K562 (cell line): Measurements from ENCODE around the gene MRO. TPM values are rescaled to one million over a fixed set of nuclear protein-coding genes. Genes with fewer than 3 reads are reported as not detected.

ENCODE experiments used
- ATAC-seq: fragments of 200-7000 bp; cut with Tn5 transposase; 3 replicates; pipeline ENCODE4 v1.9.1; 2020; ENCODE audit warnings: moderate library complexity
- BruUV-seq: library from RNA; stranded (reverse); fragments of 400-500 nt; replicated peaks from 2 replicates; lab custom pipeline; 2021; lab: Mats Ljungman, UMichigan
- CTCF ChIA-PET: fragments of 300-600 bp; formaldehyde crosslinking; extraction: SDS; loops from one replicate; lab custom pipeline; 2021; ENCODE audit warnings: low intra/inter-chr PET ratio; lab: Yijun Ruan, JAX
- POLR2A ChIA-PET: fragments of 300-600, 350-650 bp; sonication (Branson Sonifier 250); formaldehyde crosslinking; extraction: SDS; loops from one replicate; lab custom pipeline; 2021; ENCODE audit warnings: antibody characterized with exemption, inconsistent platforms; lab: Yijun Ruan, JAX
- DNase-seq, 4 experiments: peaks; one replicate each; pipeline versions ENCODE4 v3.0.0 to v3.0.0-alpha.2; 2011 to 2018; ENCODE audit warnings: low spot score in 3 of 4, mixed read lengths in 3 of 4; ENCODE audit errors: extremely low read depth in 1 of 4
- FAIRE-seq: peaks from 2 replicates; lab custom pipeline; 2011; peaks lifted over from hg19 to GRCh38; lab: Jason Lieb, UNC
- H2AFZ ChIP-seq: 2 replicates; pipeline ENCODE4 v1.6.0; 2011; ENCODE audit warnings: low read depth, low read length, control low read depth, inconsistent platforms
- H3K27ac ChIP-seq: fragments of 200-600 bp; 3 replicates; pipeline ENCODE4 v1.8.0; 2011; ENCODE audit warnings: low read depth, mild to moderate bottlenecking, control low read depth, inconsistent platforms, low read length, moderate library complexity, mixed read lengths; ENCODE audit errors: extremely low read depth
- H3K27me3 ChIP-seq, 2 experiments: fragments of 300-600 bp in 1 of 2; 2 replicates in 1 of 2; 3 replicates in 1 of 2; pipeline versions ENCODE4 v1.6.0 to v1.8.0; 2011; ENCODE audit warnings: inconsistent platforms in 2 of 2, low read length in 2 of 2, mild to moderate bottlenecking in 1 of 2, mixed read lengths in 1 of 2, moderate library complexity in 1 of 2; ENCODE audit not compliant: control insufficient read depth in 2 of 2, insufficient read depth in 2 of 2
- H3K36me3 ChIP-seq: fragments of 300-600 bp; 3 replicates; pipeline ENCODE4 v1.8.0; 2011; ENCODE audit warnings: mild to moderate bottlenecking, low read length, inconsistent platforms; ENCODE audit not compliant: control insufficient read depth, insufficient read depth
- H3K4me1 ChIP-seq, 2 experiments: fragments of 200-600 bp in 1 of 2; replicated peaks in 1 of 2; 2 replicates in 1 of 2; 3 replicates in 1 of 2; pipeline versions ENCODE4 v1.5.1 to v1.8.0; 2011; ENCODE audit warnings: inconsistent platforms in 2 of 2, low read length in 2 of 2, mild to moderate bottlenecking in 1 of 2, mixed read lengths in 1 of 2, moderate library complexity in 1 of 2; ENCODE audit not compliant: control insufficient read depth in 2 of 2, insufficient read depth in 2 of 2
- H3K4me2 ChIP-seq: 2 replicates; pipeline ENCODE4 v1.6.1; 2011; ENCODE audit warnings: low read length, control low read depth, inconsistent platforms, mixed read lengths; ENCODE audit not compliant: insufficient read depth
- H3K4me3 ChIP-seq: fragments of 200-600 bp; sonication (generic), shearing (Covaris generic); 2 replicates; pipeline ENCODE4 v1.5.1; 2016; ENCODE audit warnings: control low read depth, inconsistent platforms
- H3K79me2 ChIP-seq: fragments of 200-600 bp; 3 replicates; pipeline ENCODE4 v1.8.0; 2011; ENCODE audit warnings: low read length, inconsistent platforms; ENCODE audit not compliant: control insufficient read depth, insufficient read depth
- H3K9ac ChIP-seq, 2 experiments: 2 replicates each; pipeline versions ENCODE4 v1.6.0 to v1.6.1; 2011; ENCODE audit warnings: low read depth in 2 of 2, low read length in 2 of 2, control low read depth in 1 of 2, inconsistent platforms in 1 of 2, mild to moderate bottlenecking in 1 of 2, mixed read lengths in 1 of 2; ENCODE audit not compliant: insufficient read depth in 1 of 2
- H3K9me1 ChIP-seq: one replicate; pipeline ENCODE4 v1.6.0; 2011; ENCODE audit warnings: inconsistent platforms, mild to moderate bottlenecking, low read length, moderate library complexity; ENCODE audit not compliant: control insufficient read depth, insufficient read depth
- H3K9me3 ChIP-seq: replicated peaks from 2 replicates; pipeline ENCODE4 v1.5.1; 2011; ENCODE audit warnings: low read depth, low read length, inconsistent platforms; ENCODE audit not compliant: control insufficient read depth, insufficient read depth
- H4K20me1 ChIP-seq: replicated peaks from 2 replicates; pipeline ENCODE4 v1.6.1; 2011; ENCODE audit warnings: low read length, inconsistent platforms, mixed read lengths; ENCODE audit not compliant: control insufficient read depth, insufficient read depth
- BDP1 ChIP-seq: IDR thresholded peaks from 3 replicates; pipeline ENCODE4 v1.6.1; 2011; ENCODE audit not compliant: insufficient read length, insufficient read depth
- BRF1 ChIP-seq: IDR thresholded peaks from 3 replicates; pipeline ENCODE4 v1.6.1; 2011; ENCODE audit warnings: borderline replicate concordance, mild to moderate bottlenecking; ENCODE audit not compliant: insufficient read length; ENCODE audit errors: extremely low read depth
- ELF2 ChIP-seq: fragments of 250-450 bp; sonication (Bioruptor Pico); IDR thresholded peaks from 2 replicates; pipeline ENCODE4 v1.5.0; 2021; ENCODE audit warnings: mild to moderate bottlenecking
- ETV1 ChIP-seq: fragments of 450-650 bp; conservative IDR thresholded peaks from 2 replicates; pipeline ENCODE4 v1.6.1; 2016; ENCODE audit warnings: missing genetic modification characterization, control low read depth, low read depth, missing compliant biosample characterization
- FOXA1 ChIP-seq: fragments of 450-650 bp; IDR thresholded peaks from 2 replicates; pipeline ENCODE4 v1.6.1; 2016; ENCODE audit warnings: mild to moderate bottlenecking, borderline replicate concordance
- IRF2 ChIP-seq: sonication (generic); formaldehyde crosslinking; IDR thresholded peaks from 2 replicates; pipeline ENCODE4 v1.8.1; 2022; ENCODE audit warnings: mild to moderate bottlenecking, missing genetic modification reagents
- MITF ChIP-seq: IDR thresholded peaks from 2 replicates; pipeline ENCODE4 v1.6.1; 2014; ENCODE audit warnings: antibody characterized with exemption
- NFE2L1 ChIP-seq: fragments of 450-650 bp; IDR thresholded peaks from 2 replicates; pipeline ENCODE4 v1.6.1; 2016; ENCODE audit warnings: missing genetic modification characterization, low read depth, mild to moderate bottlenecking, missing compliant biosample characterization, moderate library complexity, borderline replicate concordance
- RBM22 ChIP-seq: fragments of 200-400 bp; formaldehyde crosslinking; IDR thresholded peaks from 2 replicates; pipeline ENCODE4 v1.6.1; 2018; ENCODE audit warnings: low read length, low read depth; ENCODE audit not compliant: poor library complexity, severe bottlenecking
- TSHZ1 ChIP-seq: fragments of 250-450 bp; sonication (Bioruptor Pico); IDR thresholded peaks from 2 replicates; pipeline ENCODE4 v1.4.0; 2020; ENCODE audit warnings: mild to moderate bottlenecking, moderate library complexity
- ZFP30 ChIP-seq: fragments of 250-450 bp; sonication (Bioruptor Pico); IDR thresholded peaks from 2 replicates; pipeline ENCODE4 v1.8.0; 2022; ENCODE audit warnings: moderate library complexity, mild to moderate bottlenecking, inconsistent platforms, borderline replicate concordance
- ZNF175 ChIP-seq: fragments of 200-800 bp; sonication (Bioruptor generic); IDR thresholded peaks from 2 replicates; pipeline ENCODE4 v1.6.1; 2016; ENCODE audit warnings: low read depth, mild to moderate bottlenecking, missing genetic modification characterization, missing compliant biosample characterization
- ZNF197 ChIP-seq: fragments of 200-800 bp; sonication (Bioruptor generic); IDR thresholded peaks from 2 replicates; pipeline ENCODE4 v1.6.1; 2016; ENCODE audit warnings: low read depth, missing genetic modification characterization, missing compliant biosample characterization
- ZNF280B ChIP-seq: fragments of 250-450 bp; sonication (Bioruptor Pico); IDR thresholded peaks from 2 replicates; pipeline ENCODE4 v1.5.1; 2021; ENCODE audit warnings: mild to moderate bottlenecking
- ZNF586 ChIP-seq: fragments of 450-650 bp; formaldehyde crosslinking; conservative IDR thresholded peaks from 2 replicates; pipeline ENCODE4 v1.4.0; 2020; ENCODE audit warnings: mild to moderate bottlenecking, moderate library complexity
- WGBS: fragments of 100-300 bp; shearing (Covaris generic); methylation state at CpG from one replicate; pipeline ENCODE4 v1.1.6; 2016; ENCODE audit warnings: low coverage, mixed read lengths; ENCODE audit not compliant: insufficient coverage; ENCODE audit errors: missing lambda C conversion rate; 5-methylcytosine and 5-hydroxymethylcytosine counted together
- in situ Hi-C: fragments of 300-500 bp; cut with MboI; formaldehyde crosslinking; loops from 4 replicates; pipeline ENCODE4 v1.15.0; 2018; ENCODE audit warnings: inconsistent platforms, mixed read lengths
- intact Hi-C: fragments of 100-400 bp; cut with micrococcal nuclease; formaldehyde crosslinking; loops from 2 replicates; pipeline ENCODE4 v1.14.2; 2022
- polyA plus RNA-seq, 8 experiments: library from polyadenylated mRNA; depleted of rRNA in 4 of 8; stranded (reverse) in 5 of 8; unstranded in 3 of 8; fragments of >200 nt; fragmentation: Nextera tagmentation in 2 of 8; fragmentation: Illumina TruSeq in 1 of 8; extraction: Ambion mirVana in 2 of 8; extraction: Trizol in 1 of 8; gene quantifications; 2 replicates each; pipeline versions ENCODE4 v1.2.1 to v1.2.3, GENCODE V29; 2011 to 2014; ENCODE audit warnings: inconsistent platforms in 1 of 8, missing spikeins in 1 of 8
- total RNA-seq, 7 experiments: library from RNA; depleted of rRNA in 6 of 7; stranded (reverse); fragments of >200 nt in 6 of 7; fragmentation: Illumina TruSeq in 2 of 7; extraction: Trizol in 2 of 7; gene quantifications; 2 replicates each; pipeline versions ENCODE4 v1.2.1 to v1.2.3, GENCODE V29; 2011 to 2021; ENCODE audit warnings: low replicate concordance in 1 of 7

The MRO gene
- total and polyA plus RNA-seq, 9 of the 15 experiments (the other 6 are each of a cell fraction or from before 2014, with no cell fraction given), result 0.06 TPM; not detected in 8

- intact Hi-C loops, result no loop called here
- no peak overlapping the region for H3K4me3 ChIP-seq
- no peaks in the 10 kb centered on the region for H3K36me3 ChIP-seq
- H3K27ac ChIP-seq, result no peak overlapping the region
- FAIRE-seq (no peak), DNase-seq (no peak), ATAC-seq (no peak)
- in situ Hi-C loops, result no loop called here
- H2AFZ ChIP-seq, result no peak overlapping the region
- ChIA-PET CTCF (no interaction called here), POLR2A (no interaction called here)
- 31% methylated on average over 5 of the region's 5 CpGs for WGBS
- no peaks in the 10 kb centered on the region for H3K27me3 ChIP-seq
- TF ChIP-seq TSHZ1 (CRISPR knock-in tag) (no peak), MITF (no peak), ZFP30 (no peak), NFE2L1 (tag) (no peak), BRF1 (no peak), IRF2 (no peak), ZNF586 (CRISPR knock-in tag) (no peak), ZNF197 (no peak), RBM22 (no peak), ELF2 (CRISPR knock-in tag) (no peak), FOXA1 (no peak), BDP1 (no peak), ETV1 (no peak), ZNF175 (CRISPR knock-in tag) (no peak), ZNF280B (CRISPR knock-in tag) (no peak)
- no peaks in the 10 kb centered on the region for H4K20me1 ChIP-seq
- BruUV-seq, result no TSS peak
- no peak overlapping the region for H3K9ac ChIP-seq
- H3K4me1 ChIP-seq, result no peaks in the 10 kb centered on the region
- no peak overlapping the region for H3K4me2 ChIP-seq
- no peaks in the 10 kb centered on the region for H3K9me1 ChIP-seq
- H3K9me3 ChIP-seq, result no peaks in the 10 kb centered on the region
- no peaks in the 10 kb centered on the region for H3K79me2 ChIP-seq
Observed at GRCh38 chr18:50829644-50830043, 9.8 kb upstream of the MRO start.
